Gastrocnemius medialis (tissue), 4 donors: ENCODE results near the gene LCN2.

Source experiments
- POLR2A ChIP-seq, 2 donors: fragments of 450-650 bp; IDR thresholded peaks; one replicate each; pipeline ENCODE4 v1.6.1; 2017; ENCODE audit warnings: antibody characterized with exemption in 2 of 2, mild to moderate bottlenecking in 2 of 2, moderate library complexity in 2 of 2
- TF ChIP-seq, protein P1 (sequence below), 5 experiments: fragments of 450-650 bp in 3 of 5; fragments of 200-600 bp in 2 of 5; sonication (generic) in 2 of 5; IDR thresholded peaks in 4 of 5; conservative IDR thresholded peaks in 1 of 5; 1 replicate in 4 of 5; 2 replicates in 1 of 5; pipeline ENCODE4 v1.5.1; 2016 to 2019; ENCODE audit warnings: antibody characterized with exemption in 5 of 5, mild to moderate bottlenecking in 3 of 5, moderate library complexity in 3 of 5

DNA sequence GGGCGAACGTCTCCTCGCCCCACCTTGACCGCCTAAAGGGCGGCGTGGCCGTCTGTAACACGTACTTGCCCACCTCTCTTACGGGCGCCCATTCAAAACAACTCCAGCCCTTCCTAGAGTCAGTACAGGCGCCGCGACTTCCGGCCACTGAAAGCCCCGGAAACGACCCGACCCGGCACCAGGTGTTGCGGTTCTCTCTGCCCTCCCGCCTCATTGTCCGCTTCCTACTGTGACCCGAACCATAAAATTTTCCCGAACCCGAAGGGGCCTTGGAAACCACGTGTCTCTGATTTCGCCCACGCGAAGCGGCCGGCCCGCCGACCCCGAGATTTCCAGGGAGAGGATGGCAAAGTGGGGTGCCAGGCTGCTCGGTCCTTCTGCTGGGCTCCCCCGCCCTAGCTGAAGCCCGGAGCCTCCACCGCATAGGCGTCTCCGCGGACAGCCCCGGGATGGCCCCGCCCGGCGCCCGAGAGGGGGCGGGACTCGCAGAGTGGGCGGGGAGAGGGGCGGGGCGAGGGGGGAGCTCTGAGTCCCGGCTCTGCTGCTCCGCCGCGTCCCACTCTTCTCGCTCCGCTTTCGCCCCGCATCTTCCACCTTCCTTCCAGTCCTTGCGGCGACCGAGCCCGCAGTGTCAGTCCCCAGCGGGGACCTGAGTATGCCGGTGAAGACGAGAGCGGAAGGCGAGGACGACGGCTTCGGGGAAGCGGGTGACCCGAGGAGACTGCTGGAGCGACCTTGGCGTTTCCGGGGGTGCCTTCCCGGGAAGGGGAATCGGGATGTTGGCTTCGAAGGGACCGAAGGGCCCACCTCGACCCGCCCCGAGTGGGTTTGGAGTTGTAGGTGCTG is 21.0 kb upstream of the LCN2 start:
- TF ChIP-seq, protein P1, sequence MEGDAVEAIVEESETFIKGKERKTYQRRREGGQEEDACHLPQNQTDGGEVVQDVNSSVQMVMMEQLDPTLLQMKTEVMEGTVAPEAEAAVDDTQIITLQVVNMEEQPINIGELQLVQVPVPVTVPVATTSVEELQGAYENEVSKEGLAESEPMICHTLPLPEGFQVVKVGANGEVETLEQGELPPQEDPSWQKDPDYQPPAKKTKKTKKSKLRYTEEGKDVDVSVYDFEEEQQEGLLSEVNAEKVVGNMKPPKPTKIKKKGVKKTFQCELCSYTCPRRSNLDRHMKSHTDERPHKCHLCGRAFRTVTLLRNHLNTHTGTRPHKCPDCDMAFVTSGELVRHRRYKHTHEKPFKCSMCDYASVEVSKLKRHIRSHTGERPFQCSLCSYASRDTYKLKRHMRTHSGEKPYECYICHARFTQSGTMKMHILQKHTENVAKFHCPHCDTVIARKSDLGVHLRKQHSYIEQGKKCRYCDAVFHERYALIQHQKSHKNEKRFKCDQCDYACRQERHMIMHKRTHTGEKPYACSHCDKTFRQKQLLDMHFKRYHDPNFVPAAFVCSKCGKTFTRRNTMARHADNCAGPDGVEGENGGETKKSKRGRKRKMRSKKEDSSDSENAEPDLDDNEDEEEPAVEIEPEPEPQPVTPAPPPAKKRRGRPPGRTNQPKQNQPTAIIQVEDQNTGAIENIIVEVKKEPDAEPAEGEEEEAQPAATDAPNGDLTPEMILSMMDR (IDR thresholded peaks at IDR 0.05 in 4 of 5, conservative IDR thresholded peaks at IDR 0.05 in 1 of 5), result no peak
- peak; percentile 27 to 64 for TF ChIP-seq POLR2A (IDR thresholded peaks at IDR 0.05)
